ENCODE data around the gene DAPK3.
"Not testable (repeated sequence)": the region's sequence is repeated elsewhere in the genome, so short reads cannot be mapped to it uniquely, and the experiment has no call there.

DAPK3 gene

DNA sequence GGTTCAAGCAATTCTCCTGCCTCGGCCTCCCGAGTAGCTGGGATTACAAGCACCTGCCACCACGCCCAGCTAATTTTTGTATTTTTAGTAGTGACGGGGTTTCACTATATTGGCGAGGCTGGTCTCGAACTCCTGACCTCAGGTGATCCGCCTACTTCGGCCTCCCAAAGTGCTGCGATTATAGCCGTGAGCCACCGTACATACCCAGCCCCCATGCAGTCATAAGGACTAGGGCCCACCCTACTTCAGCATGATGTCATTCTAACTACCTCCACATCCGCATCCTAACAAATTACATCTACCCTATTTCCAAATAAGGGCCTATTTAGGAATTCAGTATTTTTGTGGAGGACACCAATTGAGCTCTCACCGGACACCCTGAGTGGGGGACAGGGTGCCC is 15.6 kb downstream of the DAPK3 start:
- not testable (repeated sequence) for DNase-seq (ENCODE audit: low read depth in 2 of 2)

DNA sequence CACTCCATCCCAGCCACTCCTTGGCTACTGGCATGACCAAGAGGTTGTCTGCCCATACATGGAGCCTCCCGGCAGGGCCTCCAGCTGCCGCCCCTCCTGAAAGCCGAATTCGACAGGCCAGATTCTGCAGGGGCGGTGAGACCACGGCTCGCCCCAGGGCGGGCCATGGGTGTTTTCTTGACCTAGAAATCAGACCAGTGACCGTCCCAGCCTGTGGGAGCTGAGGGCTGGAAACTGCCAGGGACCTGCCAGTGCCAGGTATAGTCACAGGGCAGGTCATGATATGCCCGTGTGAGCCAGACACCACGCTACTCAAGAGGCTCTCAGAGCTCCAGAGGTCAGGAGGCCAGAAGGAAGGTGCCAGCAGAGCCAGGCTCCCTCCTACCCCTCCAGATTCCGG is 16.8 kb downstream of the DAPK3 start:
- no peak for DNase-seq (ENCODE audit: low read depth in 2 of 2)

DNA sequence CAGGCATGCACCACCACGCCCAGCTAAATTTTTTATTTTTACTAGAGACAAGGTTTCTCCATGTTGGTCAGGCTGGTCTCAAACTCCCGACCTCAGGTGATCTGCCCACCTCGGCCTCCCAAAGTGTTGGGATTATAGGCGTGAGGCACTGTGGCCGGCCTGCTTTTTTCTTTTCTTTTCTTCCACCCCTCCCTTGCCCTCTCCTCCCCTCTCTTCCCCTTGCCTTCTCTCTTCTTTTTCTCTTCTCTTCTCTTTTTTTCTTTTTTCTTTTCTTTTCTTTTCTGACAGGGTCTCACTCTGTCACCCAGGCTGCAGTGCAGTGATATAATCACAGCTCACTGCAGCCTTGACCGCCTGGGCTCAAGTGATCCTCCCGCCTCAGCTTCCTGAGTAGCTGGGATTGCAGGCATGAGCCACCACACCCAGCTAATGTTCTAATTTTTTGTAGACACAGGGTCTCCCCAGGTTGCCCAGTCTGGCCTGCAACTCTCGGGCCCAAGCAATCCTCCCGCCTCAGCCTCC is 18.1 kb downstream of the DAPK3 start:
- not testable (repeated sequence) for DNase-seq (ENCODE audit: low read depth in 2 of 2)

DNA sequence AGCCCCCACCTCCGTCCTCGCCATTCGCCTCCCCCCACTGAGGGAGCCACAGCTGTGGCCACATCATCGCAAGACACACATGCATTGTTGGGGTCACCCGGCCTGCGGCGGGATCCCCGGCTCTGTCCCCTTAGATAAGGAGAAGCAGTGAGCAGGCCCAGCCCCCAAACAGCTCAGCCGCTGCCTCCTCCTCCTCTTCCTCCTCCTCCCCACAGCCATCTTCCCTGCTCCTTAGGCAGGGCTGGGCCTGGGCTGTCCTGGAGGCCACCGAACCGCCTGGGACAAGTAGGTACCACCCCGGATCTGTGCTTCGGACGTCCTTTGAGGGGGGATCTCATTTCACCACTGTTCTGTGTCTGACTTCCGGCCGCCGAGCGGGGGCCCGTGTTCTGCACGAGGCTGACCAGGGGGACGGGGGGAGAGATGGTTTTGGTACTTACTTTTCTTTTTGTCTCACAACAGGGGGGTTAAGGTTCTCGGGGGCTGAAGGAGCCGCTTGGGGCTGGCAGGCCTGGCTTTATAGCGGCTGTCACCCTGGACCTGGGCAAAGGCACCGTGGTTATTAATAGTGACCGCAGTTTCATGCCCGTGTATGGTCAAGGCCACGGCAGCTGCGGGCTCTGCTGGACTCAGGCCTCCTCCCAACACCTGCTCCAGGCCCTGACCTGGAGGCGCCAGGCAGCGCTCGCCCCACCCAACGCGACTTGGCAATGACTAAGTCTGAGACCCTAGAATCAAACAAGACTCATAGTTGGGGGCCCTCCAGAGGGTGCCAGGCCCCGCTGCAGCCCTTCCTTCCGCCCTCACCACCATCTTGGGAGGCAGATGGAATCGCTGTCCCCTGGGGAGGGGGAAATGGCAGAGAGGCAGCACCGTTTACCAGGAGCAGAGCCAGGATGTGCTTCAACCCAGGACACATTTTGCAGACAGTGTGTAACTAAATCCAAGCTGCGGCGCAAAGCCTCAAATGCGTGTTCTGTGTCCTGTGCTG is 19.7 kb downstream of the DAPK3 start:
- DNase-seq (ENCODE audit: low read depth in 2 of 2), result no peak

DNA sequence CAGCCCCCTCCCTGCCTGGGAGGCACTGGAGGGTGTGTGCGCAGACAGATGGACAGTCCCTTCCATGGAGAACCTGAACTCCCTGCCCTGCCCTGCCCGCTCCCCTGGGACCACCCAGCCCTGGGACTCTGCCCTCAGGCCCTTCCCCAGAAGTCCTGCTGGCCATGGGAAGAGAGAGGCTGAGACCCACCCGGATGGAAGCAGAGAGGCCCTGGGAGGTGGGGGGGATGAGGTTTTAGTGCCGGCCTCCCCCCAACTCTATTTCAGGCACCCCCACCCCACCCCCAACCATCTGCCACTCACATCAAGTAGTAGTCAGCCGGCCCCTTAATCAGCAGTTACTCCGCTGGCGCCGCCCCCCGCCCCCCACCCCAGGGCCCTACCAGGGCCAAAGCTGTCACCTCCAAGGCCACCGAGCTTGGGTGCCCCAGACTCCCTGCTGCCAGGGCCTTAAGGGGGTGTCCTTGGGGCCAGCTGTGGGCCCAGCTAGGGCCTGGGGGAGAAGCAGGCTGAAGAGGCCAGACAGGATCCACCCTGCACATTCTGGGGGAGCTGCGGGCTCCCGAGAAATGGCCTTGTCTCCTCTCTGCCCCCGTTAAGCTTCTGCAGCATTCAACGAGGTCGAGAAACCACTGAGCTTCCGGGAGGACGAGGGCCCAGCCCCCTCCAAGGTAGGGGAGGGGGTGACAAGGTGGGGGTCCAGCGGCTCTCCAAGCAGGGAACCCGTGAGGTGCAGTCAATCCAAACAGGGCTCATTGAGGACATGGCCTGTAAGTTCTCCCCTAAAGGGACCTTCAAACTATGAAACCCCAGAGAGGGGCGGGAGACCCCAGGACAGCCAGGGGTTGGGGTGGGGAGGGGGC is 20.7 kb downstream of the DAPK3 start:
- no peak for DNase-seq (ENCODE audit: low read depth in 2 of 2)

DNA sequence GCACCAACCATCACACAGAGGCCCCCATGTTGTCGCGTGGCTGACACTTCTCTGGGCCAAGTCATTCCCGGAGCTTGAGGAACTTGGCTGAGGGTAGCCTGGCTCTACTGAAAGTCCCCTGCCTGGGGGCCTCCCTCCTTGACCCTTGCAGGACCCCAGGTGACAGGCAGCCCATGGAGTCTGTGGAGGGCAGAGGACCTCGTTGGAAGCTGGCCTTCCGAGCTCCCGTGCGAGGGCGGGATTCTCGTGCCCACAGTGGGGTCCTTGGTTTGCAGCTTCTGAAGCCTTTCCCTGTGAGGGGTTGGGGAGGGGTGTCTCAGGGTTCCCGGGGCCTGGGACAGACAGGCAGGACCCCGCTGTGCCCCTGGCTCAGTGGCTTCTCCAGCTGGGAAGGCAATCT is 21.6 kb downstream of the DAPK3 start:
- DNase-seq (ENCODE audit: low read depth in 2 of 2), result no peak

- not testable (repeated sequence) for DNase-seq (ENCODE audit: low read depth in 2 of 2)
These were observed 23.5 kb downstream of the DAPK3 start for GRCh38 chr19:3947316-3947933.

DNA sequence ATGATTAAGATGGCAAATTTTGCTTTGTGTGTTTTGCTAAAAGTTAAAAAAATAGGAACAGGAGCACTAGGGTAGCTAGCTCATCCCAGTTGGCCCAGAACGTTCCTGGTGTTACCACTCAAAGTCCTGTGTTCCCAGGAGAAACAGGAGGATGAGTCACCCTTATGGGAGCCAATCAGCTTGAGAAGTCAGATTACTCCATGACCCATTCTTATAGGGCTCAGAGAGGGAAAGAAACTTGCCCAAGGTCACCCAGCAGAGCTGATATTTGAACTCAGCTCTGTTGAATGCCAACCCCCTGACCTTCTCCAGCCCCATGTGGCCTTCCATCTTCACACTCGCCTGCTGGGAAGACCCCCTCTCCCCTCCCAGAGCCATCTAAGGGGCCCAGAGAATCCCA is 25.1 kb downstream of the DAPK3 start:
- DNase-seq (ENCODE audit: low read depth in 2 of 2), result no peak

DNA sequence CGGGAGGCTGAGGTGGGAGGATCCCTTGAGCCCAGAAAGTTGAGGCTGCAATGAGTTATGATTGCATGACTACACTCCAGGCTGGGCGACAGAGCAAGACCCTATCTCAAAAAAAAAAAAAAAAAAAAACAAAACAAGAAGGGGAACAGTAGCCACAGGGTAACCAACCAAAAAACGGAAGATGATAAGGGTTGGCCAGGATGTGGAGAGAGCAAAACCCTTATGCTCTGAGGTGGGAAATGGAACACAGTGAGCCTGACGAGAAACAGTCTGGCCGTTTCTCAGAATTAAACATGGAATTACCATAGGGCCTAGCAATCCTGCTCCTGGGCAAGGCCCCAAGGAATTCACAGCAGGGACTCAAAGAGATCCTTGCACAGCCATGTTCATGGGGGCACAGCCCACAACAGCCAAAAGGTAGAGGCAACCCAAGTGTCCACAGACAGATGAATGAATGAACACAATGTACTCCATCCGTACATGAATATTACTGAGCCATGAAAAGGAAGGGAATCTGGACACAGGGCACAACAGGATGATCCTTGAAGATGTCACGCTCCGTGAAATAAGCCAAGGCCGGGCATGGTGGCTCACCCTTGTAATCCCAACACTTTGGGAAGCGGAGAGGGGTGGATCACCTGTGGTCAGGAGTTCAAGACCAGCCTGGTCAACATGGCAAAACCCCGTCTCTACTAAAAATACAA is 26.7 kb downstream of the DAPK3 start:
- DNase-seq (ENCODE audit: low read depth in 2 of 2), result no peak

DNA sequence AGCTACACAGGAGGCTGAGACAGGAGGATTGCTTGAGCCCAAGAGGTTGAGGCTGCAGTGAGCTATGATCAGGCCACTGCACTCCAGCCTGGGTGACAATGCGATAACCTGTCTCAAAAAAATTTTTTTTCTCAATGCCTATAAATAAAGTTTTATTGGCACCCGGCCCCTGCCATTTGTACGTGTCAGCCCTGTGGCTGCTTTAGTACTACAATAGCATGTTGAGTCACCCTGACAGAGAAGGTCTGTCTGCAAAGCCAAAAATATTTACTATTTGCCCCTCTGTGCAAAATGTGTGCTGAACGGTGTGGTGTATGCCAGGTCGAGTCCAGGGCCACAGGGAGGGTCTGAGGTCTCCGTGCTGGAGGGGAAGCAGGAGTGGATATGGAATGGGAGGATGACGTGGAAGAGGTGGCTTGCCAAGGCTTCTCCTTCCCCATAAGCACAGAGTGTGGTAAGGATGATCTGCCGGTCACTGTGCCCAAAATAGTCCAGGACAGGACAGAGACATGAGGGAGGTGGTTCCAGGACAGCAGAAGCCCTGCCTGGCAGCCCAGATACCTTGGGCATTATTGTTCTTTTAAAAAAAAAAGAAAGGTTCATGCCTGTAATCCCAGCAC is 28.0 kb downstream of the DAPK3 start:
- no peak for DNase-seq (ENCODE audit: low read depth in 2 of 2)

- DNase-seq (ENCODE audit: low read depth in 2 of 2), result not testable (repeated sequence)
These were observed 32.5 kb downstream of the DAPK3 start for GRCh38 chr19:3938300-3938950.

GRCh38 chr19:3936506-3937442 is 34.1 kb downstream of the DAPK3 start:
- no peak for DNase-seq (ENCODE audit: low read depth in 2 of 2)

DNA sequence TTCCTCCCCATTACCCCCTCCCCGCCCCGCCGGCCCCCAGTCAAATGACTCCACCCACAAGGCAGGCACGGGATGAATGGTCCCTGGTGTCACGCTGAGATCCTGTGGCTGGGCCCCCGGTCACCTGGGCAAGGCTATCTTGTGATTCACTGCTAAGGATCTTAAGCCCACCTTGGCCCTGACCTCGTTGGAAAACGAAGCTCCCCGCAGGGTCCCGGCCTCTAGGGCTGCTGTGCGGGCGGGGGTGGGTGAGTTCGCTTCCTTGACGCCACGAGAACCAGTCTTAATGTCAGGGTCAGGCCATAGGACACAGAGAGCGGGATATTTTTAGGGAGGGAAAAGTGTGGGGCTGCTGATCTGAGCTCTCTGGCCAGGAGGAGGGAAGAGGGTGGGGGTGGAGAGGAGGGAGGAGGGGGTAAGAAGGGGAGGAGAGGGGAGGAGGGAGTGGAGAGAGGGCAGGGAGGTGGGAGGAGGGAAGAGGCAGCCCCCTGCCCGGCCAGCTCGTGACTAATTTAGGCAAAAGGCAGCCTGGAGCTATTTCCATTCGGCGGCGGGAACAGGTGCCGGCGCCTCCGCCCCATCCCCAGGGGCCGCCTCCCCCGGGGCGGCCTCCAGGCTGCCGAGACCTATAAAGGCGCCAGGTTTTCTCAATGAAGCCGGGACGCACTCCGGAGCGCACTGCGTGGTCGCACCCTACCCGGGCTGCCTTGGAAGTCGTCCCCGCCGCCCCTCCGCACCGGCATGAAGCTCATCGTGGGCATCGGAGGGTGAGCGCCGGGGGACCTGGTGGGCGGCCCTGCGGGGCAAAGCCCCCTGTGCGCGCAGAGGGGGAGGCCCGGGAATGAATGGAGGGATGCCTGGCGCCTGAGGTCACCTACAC is 37.7 kb downstream of the DAPK3 start, which contains the start of gene NMRK2:
Gene NMRK2, plus strand, starts transcription at position 139 of the 880 bp plus-strand sequence. Its CDS starts 603 bp downstream, at position 742.
- DNase-seq (ENCODE audit: low read depth in 2 of 2), result no peak

DNA sequence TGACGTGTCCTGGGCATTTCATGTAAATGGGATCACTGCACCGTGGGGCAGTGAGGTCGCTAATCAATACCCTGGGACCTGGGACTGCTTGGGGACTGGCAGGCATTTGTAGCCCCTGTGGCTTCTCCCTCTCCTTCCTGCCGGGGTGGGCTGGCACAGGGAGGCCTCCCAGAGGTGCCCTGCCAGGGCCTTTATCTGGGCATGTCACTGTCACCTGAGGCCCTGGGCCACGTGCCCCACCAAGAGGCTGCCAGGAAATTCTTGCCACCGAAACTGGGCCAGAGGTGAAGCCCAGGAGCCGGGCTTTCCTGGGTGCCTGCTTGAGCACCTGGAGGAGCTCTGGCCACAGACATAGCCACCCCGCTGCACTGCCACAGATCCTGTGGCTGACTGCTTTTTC is 39.9 kb downstream of the DAPK3 start:
- no peak for DNase-seq (ENCODE audit: low read depth in 2 of 2)

DNA sequence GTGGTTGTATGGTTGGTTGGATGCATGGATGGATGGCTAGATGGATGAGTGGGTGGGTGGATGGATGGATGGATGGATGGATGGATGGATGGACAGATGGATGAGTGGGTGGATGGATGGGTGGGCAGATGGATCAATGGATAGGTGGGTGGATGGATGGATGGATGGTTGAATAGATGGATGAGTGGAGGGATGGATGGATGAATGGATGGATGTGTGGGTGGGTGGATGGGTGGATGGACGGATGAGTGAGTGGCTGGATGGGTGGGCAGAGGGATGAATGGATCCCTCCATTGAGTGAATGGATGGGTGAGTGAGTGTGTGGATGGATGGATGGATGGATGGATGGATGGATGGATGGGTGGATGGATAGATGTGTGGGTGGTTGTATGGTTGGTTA is 47.0 kb downstream of the DAPK3 start:
- DNase-seq (ENCODE audit: low read depth in 2 of 2), result no peak

- DNase-seq (ENCODE audit: low read depth in 2 of 2), result no peak
These were observed 47.7 kb downstream of the DAPK3 start for GRCh38 chr19:3923096-3923758.

DNA sequence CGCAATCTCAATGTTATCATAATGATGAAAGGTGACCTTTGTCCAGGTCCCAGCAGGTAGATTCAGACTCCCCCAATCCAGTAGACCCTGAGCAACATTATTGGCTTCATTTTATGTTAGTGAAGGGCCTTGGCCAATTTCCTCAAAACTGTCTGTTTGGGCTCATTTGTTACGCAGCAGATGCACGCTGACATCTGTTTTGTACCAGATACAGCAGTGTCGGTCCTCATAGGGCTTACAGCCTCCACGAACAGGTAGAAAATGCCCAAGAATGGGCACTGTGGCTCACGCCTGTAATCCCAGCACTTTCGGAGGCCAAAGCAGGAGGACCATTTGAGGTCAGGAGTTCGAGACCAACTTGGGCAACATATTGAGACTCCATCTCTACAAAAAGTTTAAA is 51.1 kb downstream of the DAPK3 start:
- DNase-seq (ENCODE audit: low read depth in 2 of 2), result no peak
